Cortex of kidney (tissue), 1 donor: ENCODE results near the gene LMBRD2.

Experiments
- DNase-seq: peaks from one replicate; lab custom pipeline; 2025; lab: John Stamatoyannopoulos, UW

Gene LMBRD2

DNA sequence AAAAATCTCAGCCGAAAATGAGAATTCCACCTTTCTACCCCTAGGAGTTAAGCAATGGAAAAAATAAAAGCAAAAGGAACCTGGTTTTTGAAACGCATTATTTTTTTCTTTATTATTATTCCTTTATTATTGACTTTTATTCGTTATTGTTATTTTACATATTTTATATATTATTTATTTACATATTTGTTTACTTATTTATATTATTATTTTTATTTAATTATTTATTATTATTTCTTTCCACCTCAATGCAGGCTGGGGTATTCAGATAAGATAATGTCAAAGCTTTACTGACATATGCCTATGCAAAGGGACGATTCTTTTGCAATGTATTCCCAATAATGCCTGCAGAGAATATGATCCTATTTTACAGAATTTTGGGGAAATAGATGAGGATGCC is 101.7 kb downstream of the LMBRD2 start:
- DNase-seq = no peak
